Bone marrow (tissue), 2 donors: ENCODE data around the gene SEC22A.

Source experiments
- DNase-seq, 2 donors: peaks; one replicate each; lab custom pipeline; 2025; lab: John Stamatoyannopoulos, UW

SEC22A gene

GRCh38 chr3:123287962-123288302 is 86.2 kb downstream of the SEC22A start:
- DNase-seq = no peak

GRCh38 chr3:123289391-123290106 is 87.8 kb downstream of the SEC22A start:
- DNase-seq = no peak

DNA sequence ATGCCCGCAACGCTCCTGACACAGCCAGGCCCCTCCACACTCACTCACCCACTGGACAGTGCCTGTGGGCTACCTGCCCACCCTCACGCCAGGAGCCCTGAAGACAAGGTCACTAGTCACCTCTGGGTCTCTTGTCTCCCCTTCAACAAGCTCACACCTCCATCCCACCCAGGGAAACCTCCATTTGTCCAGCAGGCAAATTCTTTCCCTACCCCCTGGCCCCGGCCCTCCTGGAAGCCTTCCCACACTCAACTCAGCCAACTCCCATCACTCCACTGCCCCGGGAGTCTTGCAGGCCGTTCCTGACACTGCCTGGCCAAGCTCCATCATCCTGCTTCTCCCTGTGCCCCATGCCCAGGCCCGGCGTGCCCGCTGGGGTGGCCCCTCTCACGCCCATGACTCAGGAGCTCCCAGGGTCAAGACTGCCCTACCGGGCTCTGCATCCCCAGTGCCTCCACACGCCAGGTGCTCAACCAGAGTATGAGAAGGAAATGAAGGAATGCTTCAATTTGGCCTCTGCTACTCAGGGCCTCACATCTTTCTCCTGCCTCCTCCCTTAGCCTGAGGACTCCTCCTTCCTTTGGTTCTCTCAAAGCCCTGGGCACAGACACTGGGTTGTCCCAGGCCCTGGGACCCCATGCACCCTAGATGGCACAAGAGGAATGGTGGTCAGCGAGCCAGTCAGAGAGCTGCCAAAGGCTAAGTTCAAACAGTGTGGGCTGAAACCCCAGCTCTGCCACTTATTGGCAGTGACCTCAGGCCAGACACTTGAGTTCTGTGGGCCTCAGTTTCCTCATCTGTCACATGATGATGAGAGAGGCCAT is 88.6 kb downstream of the SEC22A start:
- DNase-seq = no peak

DNA sequence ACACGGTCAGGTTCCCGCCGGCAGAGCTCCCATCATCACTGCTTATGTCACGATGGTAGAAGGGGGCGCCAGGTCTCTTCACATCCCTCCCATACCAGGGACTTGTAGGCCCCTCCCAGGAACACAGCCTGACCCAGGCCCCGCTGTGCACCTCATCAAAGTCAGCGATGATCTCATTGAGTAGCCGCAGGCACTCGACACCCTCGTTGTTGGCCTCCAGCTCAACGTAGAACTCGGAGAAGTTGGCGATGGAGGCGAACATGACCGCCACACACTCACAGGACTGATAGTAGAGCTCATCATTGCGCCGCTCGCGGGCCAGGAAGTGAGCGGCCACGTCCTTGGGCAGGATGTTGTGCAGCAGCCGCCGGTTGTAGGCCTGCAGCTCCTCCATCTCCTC is 89.2 kb downstream of the SEC22A start:
- DNase-seq = no peak

DNA sequence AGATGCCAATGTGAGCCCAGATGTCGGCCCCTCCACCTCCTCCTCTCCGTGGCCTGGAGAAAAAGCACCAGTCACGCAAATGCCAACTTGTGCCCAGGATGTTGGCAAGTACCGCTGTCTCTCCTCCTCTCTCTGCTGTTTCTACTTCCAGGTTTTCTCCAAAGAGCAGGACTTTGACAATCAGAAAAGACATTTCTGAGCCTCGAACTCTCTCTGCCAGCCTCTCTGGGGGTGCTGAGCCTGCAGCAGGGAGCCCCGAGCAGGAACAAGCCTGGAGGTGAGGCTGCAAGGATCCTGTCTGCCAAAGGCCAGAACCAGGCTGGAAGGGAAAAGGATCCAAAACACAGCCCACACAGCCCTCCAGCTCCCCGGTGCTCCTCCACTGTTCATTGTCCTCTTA is 89.7 kb downstream of the SEC22A start:
- no peak for DNase-seq

DNA sequence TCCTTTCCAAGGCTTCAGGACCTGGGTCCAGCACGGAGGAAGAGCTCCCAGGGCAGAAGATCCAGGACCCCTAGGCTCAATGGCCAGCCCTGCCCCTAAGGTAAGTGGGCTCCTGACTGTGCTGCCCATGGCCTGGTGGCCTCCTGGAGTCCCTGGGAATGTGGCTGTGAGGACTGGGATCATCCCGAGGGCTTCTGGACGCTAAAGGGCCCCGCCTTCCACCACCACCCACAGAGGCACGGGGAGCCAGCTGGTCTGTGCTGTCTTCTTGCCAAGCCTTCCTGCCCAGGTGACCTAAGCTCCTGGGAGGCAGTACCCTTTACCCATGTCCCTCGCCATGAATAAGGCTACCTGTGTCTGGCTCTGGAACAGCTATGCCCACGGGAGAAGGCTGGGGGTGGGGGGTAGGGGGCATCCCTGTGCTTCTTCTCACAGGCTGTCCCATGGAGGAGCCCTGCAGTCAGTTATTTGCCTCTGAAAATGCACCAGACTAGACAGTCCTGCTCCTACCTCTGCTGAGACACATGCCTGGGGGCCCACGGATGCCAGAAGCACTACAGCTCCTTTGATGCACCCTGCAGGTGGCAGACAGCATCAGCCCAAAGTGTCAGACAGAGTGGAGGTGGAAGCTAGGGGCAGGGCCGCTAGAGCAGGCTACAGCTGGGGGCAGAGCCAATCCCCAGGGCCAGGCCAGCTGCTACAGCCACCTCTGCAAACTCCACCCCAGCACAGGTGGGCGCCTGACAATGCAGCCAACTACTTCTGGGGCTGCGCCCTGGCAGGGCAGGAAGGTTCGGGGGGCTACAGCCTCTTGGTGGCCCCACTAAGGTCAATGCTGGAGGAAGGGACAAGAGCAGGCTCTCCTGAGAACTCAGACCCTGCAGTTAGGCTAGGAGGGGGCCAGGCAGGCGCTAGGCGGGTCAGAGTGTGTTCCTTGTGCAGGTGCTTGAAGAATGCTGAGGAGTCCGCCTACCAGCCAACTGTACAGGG is 90.9 kb downstream of the SEC22A start:
- no peak for DNase-seq

GRCh38 chr3:123294296-123294938 is 92.7 kb downstream of the SEC22A start:
- DNase-seq = no peak

GRCh38 chr3:123295171-123295900 is 93.6 kb downstream of the SEC22A start:
- no peak for DNase-seq

DNA sequence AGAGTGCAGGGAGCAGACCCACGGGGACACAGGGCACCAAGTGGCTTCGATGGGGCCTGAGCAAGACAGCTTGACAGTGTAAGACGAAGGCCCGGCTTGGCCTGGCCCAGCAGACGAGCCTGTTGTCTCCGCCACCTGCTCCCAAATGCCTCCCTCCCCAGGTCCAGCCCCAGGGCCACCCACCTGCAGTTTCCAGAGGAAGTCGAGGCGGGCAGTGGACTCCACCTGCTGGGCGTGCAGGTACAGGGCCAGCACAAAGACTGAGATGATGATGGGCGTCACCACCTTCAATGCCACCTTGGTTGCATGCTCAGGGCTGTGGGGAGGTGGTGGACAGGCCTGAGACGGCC is 94.1 kb downstream of the SEC22A start:
- no peak for DNase-seq

- no peak for DNase-seq
These were observed 94.5 kb downstream of the SEC22A start for GRCh38 chr3:123296261-123296660.

- no peak for DNase-seq
These were observed 95.3 kb downstream of the SEC22A start for GRCh38 chr3:123296836-123297626.

DNA sequence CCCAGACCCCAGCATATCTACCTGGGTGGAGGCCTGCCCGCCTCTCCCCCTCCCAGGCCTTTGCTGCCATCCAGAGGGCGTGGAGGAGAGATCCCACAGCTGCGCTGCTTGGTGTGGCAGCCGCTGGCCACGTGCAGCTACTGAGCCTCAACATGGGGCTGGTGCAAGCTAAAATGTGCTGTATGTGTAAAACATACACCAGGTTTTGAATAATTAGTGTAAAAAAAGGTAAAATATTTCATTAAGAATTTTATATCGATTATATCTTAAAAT is 95.8 kb downstream of the SEC22A start:
- no peak for DNase-seq

- no peak for DNase-seq
These were observed 97.2 kb downstream of the SEC22A start for GRCh38 chr3:123298903-123299302.

- no peak for DNase-seq
These were observed 97.8 kb downstream of the SEC22A start for GRCh38 chr3:123299581-123299980.

DNA sequence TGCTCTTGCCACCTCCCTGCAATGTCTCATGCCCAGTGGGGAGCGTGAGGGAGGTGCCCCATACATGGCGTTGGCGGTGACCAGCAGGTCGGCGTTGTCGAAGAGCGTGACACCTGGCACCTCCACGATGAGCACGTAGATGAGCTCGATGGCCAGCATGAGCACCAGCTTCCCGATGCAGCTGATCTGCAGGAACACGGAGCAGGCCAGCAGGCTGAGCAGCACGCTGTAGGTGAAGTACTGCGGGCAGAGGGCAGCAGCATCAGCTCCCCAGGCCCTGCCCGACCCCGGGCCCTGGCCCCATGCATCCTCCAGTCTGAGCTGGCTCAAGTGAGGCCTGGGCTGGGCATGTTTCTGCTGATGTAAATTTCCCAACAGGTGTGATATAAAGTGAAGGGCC is 98.3 kb downstream of the SEC22A start:
- no peak for DNase-seq

DNA sequence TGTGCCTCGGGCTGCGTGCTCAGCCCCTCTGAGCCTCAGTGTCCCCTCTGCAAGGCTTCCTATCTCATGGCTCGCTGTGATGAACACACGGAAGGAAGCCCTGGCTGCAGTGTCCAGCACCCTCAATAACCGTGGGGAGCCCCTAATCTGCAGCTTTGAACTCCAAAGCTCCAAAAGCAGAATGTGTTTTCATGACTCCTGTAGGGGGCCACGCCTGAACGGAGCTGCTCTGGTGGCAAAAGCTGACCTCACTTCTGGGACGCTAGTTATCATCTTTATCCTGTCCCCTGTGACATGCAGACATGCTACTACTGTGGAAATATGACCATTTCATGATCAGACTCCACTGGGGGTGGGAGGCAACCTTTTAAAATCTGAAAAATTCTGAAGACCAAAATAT is 98.8 kb downstream of the SEC22A start:
- DNase-seq = no peak

DNA sequence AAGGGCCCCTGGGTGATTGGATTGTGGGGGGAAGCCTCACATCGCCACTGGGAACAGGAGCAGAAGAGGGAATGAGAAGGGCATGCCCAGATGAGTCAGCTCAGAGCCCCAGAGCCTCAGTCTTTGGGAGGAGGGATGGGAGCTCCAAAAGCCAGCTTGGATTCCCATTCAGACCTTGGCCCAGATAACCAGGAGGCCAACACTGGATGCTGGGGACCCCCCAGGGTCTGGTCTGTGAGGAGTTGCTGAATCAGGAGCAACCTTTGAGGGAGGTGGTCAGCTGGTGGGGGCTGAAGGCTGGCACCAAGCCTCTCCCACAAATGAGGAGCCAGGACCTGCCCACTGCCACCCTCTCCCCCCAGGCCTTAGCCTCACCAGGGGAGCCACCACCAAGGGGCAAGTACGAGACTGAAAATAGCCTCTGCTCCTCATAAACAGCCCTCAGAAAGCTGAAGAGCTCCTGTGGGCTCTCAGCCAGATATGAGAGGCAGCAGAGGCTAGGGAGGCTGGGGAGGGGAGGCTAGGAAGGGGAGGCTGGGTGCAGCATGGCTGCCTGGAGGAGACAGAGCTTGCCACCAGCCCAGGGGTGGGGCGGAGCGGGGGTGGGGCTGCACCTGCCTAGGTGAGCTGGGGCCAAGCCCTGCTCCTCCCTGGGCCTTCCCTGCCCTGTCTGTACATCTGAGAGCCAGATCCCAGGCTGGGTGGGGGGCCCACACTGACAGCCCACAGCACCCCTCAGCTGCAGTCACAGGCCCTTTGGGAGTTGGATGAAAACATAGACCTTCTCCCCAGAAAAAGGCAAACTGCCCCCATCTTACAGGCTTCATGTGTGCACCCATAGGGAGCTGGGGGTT is 99.8 kb downstream of the SEC22A start:
- DNase-seq = no peak

DNA sequence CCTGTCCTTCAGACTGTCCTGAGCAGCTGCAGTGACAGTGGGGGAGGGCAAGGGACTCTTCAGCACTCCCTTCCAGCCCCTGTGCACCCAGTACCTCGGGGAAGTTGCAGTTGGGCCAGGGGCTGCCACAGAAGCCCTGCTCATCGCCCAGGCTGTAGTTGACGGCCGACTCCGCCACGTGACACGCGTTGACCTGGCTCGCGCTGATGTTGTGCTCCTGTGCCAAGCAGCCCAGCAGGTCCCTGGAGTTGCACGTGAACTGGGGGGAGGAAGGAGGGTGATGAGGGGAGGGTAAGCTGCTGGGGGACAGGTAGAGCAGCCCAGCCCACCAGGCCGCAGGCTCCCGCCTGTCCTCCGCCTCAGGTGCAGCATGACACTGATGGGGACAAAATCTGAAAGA is 101.2 kb downstream of the SEC22A start:
- no peak for DNase-seq

- DNase-seq = no peak
These were observed 102.3 kb downstream of the SEC22A start for GRCh38 chr3:123303976-123304560.
